IMR-90 (cell line): ENCODE results near the gene RBMS3. TPM values are rescaled to one million over a fixed set of nuclear protein-coding genes. Genes with fewer than 3 reads are reported as not detected.

Experiments used
- ATAC-seq: fragments of 200-7000 bp; cut with Tn5 transposase; 2 replicates; pipeline ENCODE4 v1.9.1; 2020; ENCODE audit warnings: low read depth, mild to moderate bottlenecking, moderate library complexity
- BruUV-seq: library from RNA; stranded (reverse); fragments of 400-500 nt; replicated peaks from 2 replicates; lab custom pipeline; 2021; lab: Mats Ljungman, UMichigan
- CTCF ChIA-PET: fragments of 300-600 bp; formaldehyde crosslinking; extraction: SDS; loops from one replicate; lab custom pipeline; 2021; ENCODE audit warnings: antibody characterized with exemption; lab: Yijun Ruan, JAX
- POLR2A ChIA-PET: fragments of 300-600 bp; sonication (Branson Sonifier 250); formaldehyde crosslinking; loops from one replicate; lab custom pipeline; 2022; ENCODE audit warnings: antibody characterized with exemption; ENCODE audit not compliant: unreplicated experiment; lab: Charles Lee
- DNase-seq: peaks from one replicate; pipeline ENCODE4 v3.0.0; 2013
- H2AFZ ChIP-seq: replicated peaks from 2 replicates; pipeline ENCODE3; 2013; ENCODE audit warnings: low read length, mild to moderate bottlenecking; ENCODE audit not compliant: poor library complexity
- H2AK5ac ChIP-seq: 2 replicates; pipeline ENCODE4 v1.6.1; 2013; ENCODE audit warnings: low read depth, low read length, inconsistent platforms
- H2AK9ac ChIP-seq: replicated peaks from 2 replicates; pipeline ENCODE3; 2013; ENCODE audit warnings: mild to moderate bottlenecking, low read depth, low read length, moderate library complexity; ENCODE audit not compliant: poor library complexity
- H2BK120ac ChIP-seq: 2 replicates; pipeline ENCODE4 v1.6.1; 2013; ENCODE audit warnings: low read depth, low read length, inconsistent platforms
- H2BK15ac ChIP-seq: 3 replicates; pipeline ENCODE4 v1.6.1; 2013; ENCODE audit warnings: low read depth, low read length, inconsistent platforms
- H2BK20ac ChIP-seq: 2 replicates; pipeline ENCODE4 v1.6.1; 2013; ENCODE audit warnings: low read depth, mild to moderate bottlenecking, inconsistent platforms, low read length, moderate library complexity
- H2BK5ac ChIP-seq: 2 replicates; pipeline ENCODE4 v1.6.1; 2013; ENCODE audit warnings: mild to moderate bottlenecking, low read depth, low read length, inconsistent platforms; ENCODE audit not compliant: poor library complexity, severe bottlenecking
- H3K14ac ChIP-seq: replicated peaks from 2 replicates; pipeline ENCODE4 v1.6.1; 2013; ENCODE audit warnings: low read depth, low read length, inconsistent platforms
- H3K18ac ChIP-seq: 2 replicates; pipeline ENCODE4 v1.6.1; 2013; ENCODE audit warnings: low read depth, low read length, control low read depth
- H3K23ac ChIP-seq: 2 replicates; pipeline ENCODE4 v1.6.1; 2013; ENCODE audit warnings: low read depth, low read length, inconsistent platforms
- H3K27ac ChIP-seq: 2 replicates; pipeline ENCODE4 v1.5.1; 2013; ENCODE audit warnings: mild to moderate bottlenecking, control low read depth, low read length; ENCODE audit not compliant: insufficient read depth
- H3K27me3 ChIP-seq: 2 replicates; pipeline ENCODE4 v1.6.1; 2013; ENCODE audit warnings: low read length; ENCODE audit not compliant: control insufficient read depth, insufficient read depth
- H3K36me3 ChIP-seq: 2 replicates; pipeline ENCODE4 v1.6.1; 2013; ENCODE audit warnings: low read length, mixed read lengths; ENCODE audit not compliant: control insufficient read depth, insufficient read depth
- H3K4ac ChIP-seq: 2 replicates; pipeline ENCODE4 v1.6.1; 2013; ENCODE audit warnings: low read depth, low read length, inconsistent platforms
- H3K4me1 ChIP-seq: 2 replicates; pipeline ENCODE4 v1.6.1; 2013; ENCODE audit warnings: low read length, mixed read lengths; ENCODE audit not compliant: control insufficient read depth, insufficient read depth
- H3K4me2 ChIP-seq: 2 replicates; pipeline ENCODE4 v1.6.1; 2013; ENCODE audit warnings: low read depth, mild to moderate bottlenecking, control low read depth, low read length, moderate library complexity
- H3K4me3 ChIP-seq: 2 replicates; pipeline ENCODE4 v1.5.1; 2013; ENCODE audit warnings: low read depth, mild to moderate bottlenecking, control low read depth, low read length, moderate library complexity; ENCODE audit not compliant: insufficient read depth
- H3K56ac ChIP-seq: 2 replicates; pipeline ENCODE4 v1.6.1; 2013; ENCODE audit warnings: low read length, inconsistent platforms; ENCODE audit not compliant: insufficient read depth; ENCODE audit errors: extremely low read depth
- H3K79me1 ChIP-seq, 2 experiments: 2 replicates each; pipeline ENCODE4 v1.6.1; 2013; ENCODE audit warnings: low read length in 2 of 2, inconsistent platforms in 1 of 2, low read depth in 1 of 2
- H3K9ac ChIP-seq: 2 replicates; pipeline ENCODE4 v1.6.1; 2013; ENCODE audit warnings: low read depth, low read length, control low read depth
- H3K9me1 ChIP-seq: 2 replicates; pipeline ENCODE4 v1.6.1; 2013; ENCODE audit warnings: low read length, inconsistent platforms; ENCODE audit not compliant: insufficient read depth
- H3K9me3 ChIP-seq: 2 replicates; pipeline ENCODE4 v1.6.1; 2013; ENCODE audit warnings: low read length; ENCODE audit not compliant: control insufficient read depth, insufficient read depth
- H4K20me1 ChIP-seq: 2 replicates; pipeline ENCODE4 v1.6.1; 2013; ENCODE audit warnings: low read length, inconsistent platforms; ENCODE audit not compliant: insufficient read depth
- H4K5ac ChIP-seq: 2 replicates; pipeline ENCODE4 v1.6.1; 2013; ENCODE audit warnings: mild to moderate bottlenecking, low read depth, low read length, control low read depth
- H4K8ac ChIP-seq, 2 experiments: 2 replicates each; pipeline ENCODE4 v1.6.1; 2013; ENCODE audit warnings: low read depth in 2 of 2, low read length in 2 of 2, control low read depth in 1 of 2, inconsistent platforms in 1 of 2
- H4K91ac ChIP-seq: 2 replicates; pipeline ENCODE4 v1.6.1; 2013; ENCODE audit warnings: low read depth, low read length, inconsistent platforms; ENCODE audit not compliant: insufficient read depth
- CEBPB ChIP-seq: IDR thresholded peaks from 2 replicates; pipeline ENCODE4 v1.6.1; 2012; ENCODE audit warnings: low read depth, low read length, improper control_type of control experiment
- CHD1 ChIP-seq: IDR thresholded peaks from 2 replicates; pipeline ENCODE4 v1.6.1; 2012; ENCODE audit warnings: low read depth, low read length, improper control_type of control experiment
- FOS ChIP-seq: fragments of 150-350 bp; IDR thresholded peaks from 2 replicates; pipeline ENCODE4 v1.6.1; 2016; ENCODE audit warnings: low read depth, low read length
- MAFK ChIP-seq: IDR thresholded peaks from 2 replicates; pipeline ENCODE4 v1.6.1; 2012; ENCODE audit warnings: low read depth, low read length, improper control_type of control experiment
- MXI1 ChIP-seq: IDR thresholded peaks from 2 replicates; pipeline ENCODE4 v1.6.1; 2012; ENCODE audit warnings: low read depth, mild to moderate bottlenecking, low read length, moderate library complexity, borderline replicate concordance
- POLR2A ChIP-seq: IDR thresholded peaks from 2 replicates; pipeline ENCODE4 v1.6.1; 2012; ENCODE audit warnings: mild to moderate bottlenecking, low read depth, low read length
- RAD21 ChIP-seq: IDR thresholded peaks from 2 replicates; pipeline ENCODE4 v1.6.1; 2012; ENCODE audit warnings: low read length, improper control_type of control experiment
- SMC3 ChIP-seq: fragments of 150-350 bp; IDR thresholded peaks from 2 replicates; pipeline ENCODE4 v1.6.1; 2016; ENCODE audit warnings: low read depth, mild to moderate bottlenecking, antibody characterized with exemption, low read length, moderate library complexity
- WGBS, 2 experiments: methylation state at CpG; one replicate each; pipeline versions ENCODE4 v1.1.5 to v1.1.7; 2013; ENCODE audit warnings: missing lambda C conversion rate in 2 of 2; ENCODE audit not compliant: insufficient read length in 1 of 2; ENCODE audit errors: extremely low coverage in 2 of 2; 5-methylcytosine and 5-hydroxymethylcytosine counted together
- dilution Hi-C: fragments of 300-500 bp; cut with HindIII; formaldehyde crosslinking; loops from one replicate; pipeline ENCODE4 v1.14.3; 2018; ENCODE audit warnings: low sequenced_read_pairs; ENCODE audit not compliant: unreplicated experiment
- in situ Hi-C: fragments of 300-500 bp; cut with MboI; formaldehyde crosslinking; loops from 3 replicates; pipeline ENCODE4 v1.14.3; 2019; ENCODE audit warnings: low sequenced_read_pairs, inconsistent platforms, mixed read lengths
- intact Hi-C: fragments of 100-400 bp; cut with micrococcal nuclease; formaldehyde crosslinking; loops from 2 replicates; pipeline ENCODE4 v1.10.0; 2022
- polyA plus RNA-seq, 3 experiments: library from polyadenylated mRNA; depleted of rRNA; stranded (reverse); fragments of >200 nt; gene quantifications; 2 replicates each; pipeline ENCODE4 v1.2.3, GENCODE V29; 2012; ENCODE audit warnings: low replicate concordance in 1 of 3
- total RNA-seq: library from RNA; depleted of rRNA; stranded (reverse); fragments of >200 nt; gene quantifications from 2 replicates; pipeline ENCODE4 v1.2.3, GENCODE V29; 2012
- TF ChIP-seq, protein P1 (sequence below): fragments of 150-350 bp; IDR thresholded peaks from 2 replicates; pipeline ENCODE4 v1.6.1; 2017; ENCODE audit warnings: mild to moderate bottlenecking, antibody characterized with exemption, low read length, low read depth
- TF ChIP-seq, protein P2 (sequence below): fragments of 150-350 bp; IDR thresholded peaks from 2 replicates; pipeline ENCODE4 v1.6.1; 2016; ENCODE audit warnings: low read depth, mild to moderate bottlenecking, low read length, moderate library complexity, borderline replicate concordance
- TF ChIP-seq, protein P3 (sequence below): conservative IDR thresholded peaks from 2 replicates; pipeline ENCODE4 v1.5.1; 2012; ENCODE audit warnings: mild to moderate bottlenecking, low read depth, low read length, improper control_type of control experiment

Gene RBMS3
- total and polyA plus RNA-seq, 2 of the 4 experiments (the other 2 are of a cell fraction) = 15.2 to 127 TPM

DNA sequence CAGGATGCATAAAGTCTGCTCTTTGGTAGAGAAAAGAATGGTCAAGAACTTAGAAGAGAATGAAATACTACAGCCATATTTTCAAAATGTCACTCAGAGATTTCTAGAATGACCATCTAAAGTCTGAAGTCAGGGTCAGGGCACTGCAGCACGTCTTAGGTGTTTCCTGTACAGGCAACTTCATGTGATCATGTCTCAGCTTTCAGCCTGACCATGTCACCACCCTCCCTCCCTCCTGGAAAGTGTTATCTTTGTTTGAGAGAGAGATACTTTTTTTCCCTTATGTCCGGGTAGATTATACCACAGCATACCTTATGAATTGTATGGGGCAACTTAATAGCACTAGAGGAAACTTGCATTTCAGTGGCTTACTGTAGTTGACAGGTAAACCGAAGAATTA is 767.6 kb downstream of the RBMS3 start:
- dilution Hi-C loops = no loop called here
- no peak for ATAC-seq

More for the DNA sequence above, 767.6 kb downstream of the RBMS3 start:
- Histone ChIP-seq H3K14ac (no peak overlapping the region), H3K4me3 (no peak overlapping the region), H3K4me2 (no peak overlapping the region), H3K18ac (no peak overlapping the region), H4K91ac (no peak overlapping the region), H2BK120ac (no peak overlapping the region), H4K5ac (no peak overlapping the region), H3K56ac (no peak overlapping the region), H3K9me1 (no peaks in the 10 kb centered on the region), H2AK9ac (no peak overlapping the region), H2AK5ac (no peak overlapping the region), H4K20me1 (no peaks in the 10 kb centered on the region), H4K8ac (no peak overlapping the region), H2BK5ac (no peak overlapping the region), H3K27me3 (no peaks in the 10 kb centered on the region; the same call in 1 of the 2 replicates), H2BK15ac (no peak overlapping the region), H2BK20ac (no peak overlapping the region), H2AFZ (no peak overlapping the region), H3K36me3 (no peaks in the 10 kb centered on the region), H3K9me3 (no peaks in the 10 kb centered on the region), H3K4ac (no peak overlapping the region), H3K23ac (no peak overlapping the region), H3K4me1 (no peaks in the 10 kb centered on the region), H3K9ac (no peak overlapping the region), H3K79me1 (no peaks in the 10 kb centered on the region), H3K27ac (no peak overlapping the region)
- ChIA-PET POLR2A (no interaction called here), CTCF (interaction anchor here (1.2 kb wide), 1 partner anchor 36 kb away, joined by 3 read pairs; no protein-coding TSS in a partner anchor)
- in situ Hi-C loops = loop anchor here (25.0 kb wide), 1 partner anchor 1089 kb away; no protein-coding TSS in a partner anchor
- DNase-seq = no peak
- TF ChIP-seq FOS (no peak), MAFK (no peak), SMC3 (no peak), POLR2A (no peak), RAD21 (no peak), CHD1 (no peak), CEBPB (no peak), MXI1 (no peak)
- TF ChIP-seq, protein P1, sequence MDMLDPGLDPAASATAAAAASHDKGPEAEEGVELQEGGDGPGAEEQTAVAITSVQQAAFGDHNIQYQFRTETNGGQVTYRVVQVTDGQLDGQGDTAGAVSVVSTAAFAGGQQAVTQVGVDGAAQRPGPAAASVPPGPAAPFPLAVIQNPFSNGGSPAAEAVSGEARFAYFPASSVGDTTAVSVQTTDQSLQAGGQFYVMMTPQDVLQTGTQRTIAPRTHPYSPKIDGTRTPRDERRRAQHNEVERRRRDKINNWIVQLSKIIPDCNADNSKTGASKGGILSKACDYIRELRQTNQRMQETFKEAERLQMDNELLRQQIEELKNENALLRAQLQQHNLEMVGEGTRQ = no peak
- TF ChIP-seq, protein P2, sequence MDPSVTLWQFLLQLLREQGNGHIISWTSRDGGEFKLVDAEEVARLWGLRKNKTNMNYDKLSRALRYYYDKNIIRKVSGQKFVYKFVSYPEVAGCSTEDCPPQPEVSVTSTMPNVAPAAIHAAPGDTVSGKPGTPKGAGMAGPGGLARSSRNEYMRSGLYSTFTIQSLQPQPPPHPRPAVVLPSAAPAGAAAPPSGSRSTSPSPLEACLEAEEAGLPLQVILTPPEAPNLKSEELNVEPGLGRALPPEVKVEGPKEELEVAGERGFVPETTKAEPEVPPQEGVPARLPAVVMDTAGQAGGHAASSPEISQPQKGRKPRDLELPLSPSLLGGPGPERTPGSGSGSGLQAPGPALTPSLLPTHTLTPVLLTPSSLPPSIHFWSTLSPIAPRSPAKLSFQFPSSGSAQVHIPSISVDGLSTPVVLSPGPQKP = no peak
- TF ChIP-seq, protein P3, sequence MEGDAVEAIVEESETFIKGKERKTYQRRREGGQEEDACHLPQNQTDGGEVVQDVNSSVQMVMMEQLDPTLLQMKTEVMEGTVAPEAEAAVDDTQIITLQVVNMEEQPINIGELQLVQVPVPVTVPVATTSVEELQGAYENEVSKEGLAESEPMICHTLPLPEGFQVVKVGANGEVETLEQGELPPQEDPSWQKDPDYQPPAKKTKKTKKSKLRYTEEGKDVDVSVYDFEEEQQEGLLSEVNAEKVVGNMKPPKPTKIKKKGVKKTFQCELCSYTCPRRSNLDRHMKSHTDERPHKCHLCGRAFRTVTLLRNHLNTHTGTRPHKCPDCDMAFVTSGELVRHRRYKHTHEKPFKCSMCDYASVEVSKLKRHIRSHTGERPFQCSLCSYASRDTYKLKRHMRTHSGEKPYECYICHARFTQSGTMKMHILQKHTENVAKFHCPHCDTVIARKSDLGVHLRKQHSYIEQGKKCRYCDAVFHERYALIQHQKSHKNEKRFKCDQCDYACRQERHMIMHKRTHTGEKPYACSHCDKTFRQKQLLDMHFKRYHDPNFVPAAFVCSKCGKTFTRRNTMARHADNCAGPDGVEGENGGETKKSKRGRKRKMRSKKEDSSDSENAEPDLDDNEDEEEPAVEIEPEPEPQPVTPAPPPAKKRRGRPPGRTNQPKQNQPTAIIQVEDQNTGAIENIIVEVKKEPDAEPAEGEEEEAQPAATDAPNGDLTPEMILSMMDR = no peak
- no TSS peak for BruUV-seq
- WGBS, 2 experiments = no CpG with 5 or more reads among the region's 3 CpGs
- intact Hi-C loops = loop anchor here (10.0 kb wide), 1 partner anchor 266 kb away; no protein-coding TSS in a partner anchor
